Effector memory CD8-positive, alpha-beta T cell (primary cell): ENCODE results near the gene RNF223.
"Not testable (repeated sequence)": the region's sequence is repeated elsewhere in the genome, so short reads cannot be mapped to it uniquely, and the experiment has no call there.

ENCODE experiments used
- ATAC-seq: fragments of 150-1000 bp; cut with Tn5 transposase; replicated peaks from 2 replicates; pipeline ENCODE4 v1.10.0; 2021; ENCODE audit warnings: mild to moderate bottlenecking, moderate library complexity
- DNase-seq, 3 experiments: peaks; one replicate each; pipeline ENCODE4 v3.0.0; 2021
- H3K27ac Mint-ChIP-seq, 2 donors: one replicate each; pipeline ENCODE4 v1.8.0; 2022; ENCODE audit warnings: mild to moderate bottlenecking in 2 of 2, mixed read lengths in 2 of 2, moderate library complexity in 2 of 2
- H3K27me3 Mint-ChIP-seq, 2 donors: one replicate each; pipeline ENCODE4 v1.8.0; 2022; ENCODE audit warnings: mixed read lengths in 2 of 2
- H3K36me3 Mint-ChIP-seq: one replicate; pipeline ENCODE4 v1.8.0; 2022; ENCODE audit warnings: mild to moderate bottlenecking, moderate library complexity, mixed read lengths; ENCODE audit not compliant: insufficient read depth
- H3K4me1 Mint-ChIP-seq, 2 donors: one replicate each; pipeline ENCODE4 v1.8.0; 2022; ENCODE audit warnings: low read depth in 2 of 2, mixed read lengths in 2 of 2
- H3K4me3 Mint-ChIP-seq, 2 donors: one replicate each; pipeline ENCODE4 v1.8.0; 2022; ENCODE audit warnings: mild to moderate bottlenecking in 2 of 2, mixed read lengths in 2 of 2, moderate library complexity in 2 of 2
- H3K9me3 Mint-ChIP-seq, 2 donors: one replicate each; pipeline ENCODE4 v1.8.0; 2022; ENCODE audit warnings: mixed read lengths in 2 of 2

The RNF223 gene

GRCh38 chr1:1059494-1060280 is 14.4 kb downstream of the RNF223 start:
- H3K4me1 Mint-ChIP-seq, result peaks cover 12 to 13% of the 10 kb centered on the region in 2 donors
- peaks cover 12 to 60% of the 10 kb centered on the region in 2 donors for H3K27me3 Mint-ChIP-seq
- DNase-seq (peak; percentile 85 to 93 (median 87)), ATAC-seq (peak; percentile 67)
- H3K27ac Mint-ChIP-seq, result no peak overlapping the region
- H3K36me3 Mint-ChIP-seq, result peaks cover 8% of the 10 kb centered on the region
- no peaks in the 10 kb centered on the region for H3K9me3 Mint-ChIP-seq
- H3K4me3 Mint-ChIP-seq, result peak overlapping the region in 1 of 2 donors; percentile 34

GRCh38 chr1:1058921-1059493 is 15.1 kb downstream of the RNF223 start:
- DNase-seq (peak in 1 of 3 experiments; percentile 28), ATAC-seq (peak; percentile 15)
- Mint-ChIP-seq H3K9me3 (no peaks in the 10 kb centered on the region), H3K27ac (no peak overlapping the region), H3K4me3 (peak overlapping the region; percentile 77), H3K36me3 (peaks cover 8% of the 10 kb centered on the region), H3K4me1 (peaks cover 10% of the 10 kb centered on the region in 2 donors), H3K27me3 (peaks cover 12 to 60% of the 10 kb centered on the region in 2 donors)

GRCh38 chr1:1058088-1058905 is 15.8 kb downstream of the RNF223 start:
- Mint-ChIP-seq H3K36me3 (peaks cover 8% of the 10 kb centered on the region), H3K27ac (peak overlapping the region in 1 of 2 donors; percentile 67), H3K4me1 (peaks cover 8 to 9% of the 10 kb centered on the region in 2 donors), H3K4me3 (peak overlapping the region; percentile 77), H3K27me3 (peaks cover 12 to 60% of the 10 kb centered on the region in 2 donors), H3K9me3 (no peaks in the 10 kb centered on the region)
- DNase-seq, result no peak
- no peak for ATAC-seq

- H3K27ac Mint-ChIP-seq, DNase-seq: not testable (repeated sequence)
Measured at GRCh38 chr1:1057769-1058087, 16.4 kb downstream of the RNF223 start.

GRCh38 chr1:1055841-1056736 is 18.0 kb downstream of the RNF223 start:
- DNase-seq (no peak), ATAC-seq (no peak)
- Mint-ChIP-seq H3K36me3 (peaks cover 8% of the 10 kb centered on the region), H3K27ac (peak overlapping the region in 1 of 2 donors; percentile 52), H3K4me1 (peaks cover 8 to 9% of the 10 kb centered on the region in 2 donors), H3K4me3 (no peak overlapping the region), H3K9me3 (no peaks in the 10 kb centered on the region), H3K27me3 (peaks cover 12 to 45% of the 10 kb centered on the region in 2 donors)

More at GRCh38 chr1:1057769-1058087, 16.4 kb downstream of the RNF223 start:
- H3K36me3 Mint-ChIP-seq, H3K4me1 Mint-ChIP-seq, H3K9me3 Mint-ChIP-seq, ATAC-seq: not testable (repeated sequence)
- Mint-ChIP-seq H3K4me3 (peak overlapping the region; percentile 77), H3K27me3 (peaks cover 12 to 54% of the 10 kb centered on the region in 2 donors)

GRCh38 chr1:1054971-1055370 is 19.1 kb downstream of the RNF223 start:
- peaks cover 6% of the 10 kb centered on the region in 2 donors for H3K4me1 Mint-ChIP-seq
- ATAC-seq, result no peak
- peaks cover 6% of the 10 kb centered on the region for H3K36me3 Mint-ChIP-seq
- no peak overlapping the region for H3K4me3 Mint-ChIP-seq
- peaks cover 12 to 34% of the 10 kb centered on the region in 2 donors for H3K27me3 Mint-ChIP-seq
- H3K9me3 Mint-ChIP-seq, result no peaks in the 10 kb centered on the region
- DNase-seq, result no peak
- H3K27ac Mint-ChIP-seq, result no peak overlapping the region

GRCh38 chr1:1054099-1054700 is 19.9 kb downstream of the RNF223 start:
- peaks cover 12 to 32% of the 10 kb centered on the region in 2 donors for H3K27me3 Mint-ChIP-seq
- H3K27ac Mint-ChIP-seq, result no peak overlapping the region
- H3K36me3 Mint-ChIP-seq, result peaks cover 3% of the 10 kb centered on the region
- no peak overlapping the region for H3K4me3 Mint-ChIP-seq
- DNase-seq, result no peak
- no peak for ATAC-seq
- H3K9me3 Mint-ChIP-seq, result no peaks in the 10 kb centered on the region
- peaks cover 5 to 6% of the 10 kb centered on the region in 2 donors for H3K4me1 Mint-ChIP-seq

- H3K36me3 Mint-ChIP-seq, result peaks cover 3% of the 10 kb centered on the region
- H3K27me3 Mint-ChIP-seq, result peaks cover 10 to 28% of the 10 kb centered on the region in 2 donors
- DNase-seq (no peak), ATAC-seq (no peak)
- no peak overlapping the region for H3K27ac Mint-ChIP-seq
- no peaks in the 10 kb centered on the region for H3K9me3 Mint-ChIP-seq
- H3K4me3 Mint-ChIP-seq, result no peak overlapping the region
- H3K4me1 Mint-ChIP-seq, result peaks cover 2 to 3% of the 10 kb centered on the region in 2 donors
Measured at GRCh38 chr1:1053682-1054081, 20.4 kb downstream of the RNF223 start.

GRCh38 chr1:1053022-1053421 is 21.1 kb downstream of the RNF223 start:
- no peak overlapping the region for H3K27ac Mint-ChIP-seq
- DNase-seq (no peak), ATAC-seq (no peak)
- H3K4me3 Mint-ChIP-seq, result no peak overlapping the region
- H3K27me3 Mint-ChIP-seq, result peaks cover 4 to 22% of the 10 kb centered on the region in 2 donors
- H3K9me3 Mint-ChIP-seq, result no peaks in the 10 kb centered on the region
- no peaks in the 10 kb centered on the region for H3K4me1 Mint-ChIP-seq
- no peaks in the 10 kb centered on the region for H3K36me3 Mint-ChIP-seq

GRCh38 chr1:1052003-1052840 is 21.9 kb downstream of the RNF223 start:
- no peak for ATAC-seq
- Mint-ChIP-seq H3K27ac (no peak overlapping the region), H3K4me3 (no peak overlapping the region), H3K27me3 (peaks cover 0 to 14% of the 10 kb centered on the region in 2 donors), H3K4me1 (no peaks in the 10 kb centered on the region), H3K9me3 (no peaks in the 10 kb centered on the region), H3K36me3 (no peaks in the 10 kb centered on the region)
- DNase-seq, result no peak

- H3K4me1 Mint-ChIP-seq, result no peaks in the 10 kb centered on the region
- no peaks in the 10 kb centered on the region for H3K36me3 Mint-ChIP-seq
- ATAC-seq, result no peak
- H3K27ac Mint-ChIP-seq, result no peak overlapping the region
- H3K4me3 Mint-ChIP-seq, result no peak overlapping the region
- peaks cover 0 to 4% of the 10 kb centered on the region in 2 donors for H3K27me3 Mint-ChIP-seq
- no peak for DNase-seq
- H3K9me3 Mint-ChIP-seq, result no peaks in the 10 kb centered on the region
Measured at GRCh38 chr1:1051127-1051810, 22.8 kb downstream of the RNF223 start.
